ENCODE measurements around the gene TMEM233.

Gene TMEM233

DNA sequence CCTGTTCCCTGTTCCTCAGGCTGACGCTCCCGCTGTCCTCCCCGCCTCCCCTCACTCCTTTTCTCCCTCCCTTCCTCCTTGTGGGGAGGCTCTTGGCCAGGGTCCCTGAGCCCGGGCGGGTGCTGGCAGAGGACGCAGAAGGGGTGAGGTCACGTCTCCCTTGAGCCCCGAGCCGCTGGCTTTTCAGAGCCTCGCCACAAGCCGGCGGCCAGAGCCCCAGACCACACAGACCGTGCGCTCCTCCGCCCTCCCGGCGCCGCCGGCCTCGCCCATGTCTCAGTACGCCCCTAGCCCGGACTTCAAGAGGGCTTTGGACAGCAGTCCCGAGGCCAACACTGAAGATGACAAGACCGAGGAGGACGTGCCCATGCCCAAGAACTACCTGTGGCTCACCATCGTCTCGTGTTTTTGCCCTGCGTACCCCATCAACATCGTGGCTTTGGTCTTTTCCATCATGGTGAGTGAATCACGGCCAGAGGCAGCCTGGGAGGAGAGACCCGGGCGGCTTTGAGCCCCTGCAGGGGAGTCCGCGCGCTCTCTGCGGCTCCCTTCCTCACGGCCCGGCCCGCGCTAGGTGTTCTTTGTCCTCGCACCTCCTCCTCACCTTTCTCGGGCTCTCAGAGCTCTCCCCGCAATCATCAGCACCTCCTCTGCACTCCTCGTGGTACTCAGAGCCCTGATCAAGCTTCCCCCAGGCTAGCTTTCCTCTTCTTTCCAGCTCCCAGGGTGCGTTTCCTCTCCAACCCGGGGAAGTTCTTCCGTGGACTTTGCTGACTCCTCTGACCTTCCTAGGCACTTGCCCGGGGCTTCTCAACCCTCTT lies at the start of gene TMEM233:
TSS of gene TMEM233 (plus strand) at position 197 of the 821 bp plus-strand sequence. CDS start at position 272, 75 bp downstream.
- DNase-seq (ENCODE audit: low spot score) = no peak

DNA sequence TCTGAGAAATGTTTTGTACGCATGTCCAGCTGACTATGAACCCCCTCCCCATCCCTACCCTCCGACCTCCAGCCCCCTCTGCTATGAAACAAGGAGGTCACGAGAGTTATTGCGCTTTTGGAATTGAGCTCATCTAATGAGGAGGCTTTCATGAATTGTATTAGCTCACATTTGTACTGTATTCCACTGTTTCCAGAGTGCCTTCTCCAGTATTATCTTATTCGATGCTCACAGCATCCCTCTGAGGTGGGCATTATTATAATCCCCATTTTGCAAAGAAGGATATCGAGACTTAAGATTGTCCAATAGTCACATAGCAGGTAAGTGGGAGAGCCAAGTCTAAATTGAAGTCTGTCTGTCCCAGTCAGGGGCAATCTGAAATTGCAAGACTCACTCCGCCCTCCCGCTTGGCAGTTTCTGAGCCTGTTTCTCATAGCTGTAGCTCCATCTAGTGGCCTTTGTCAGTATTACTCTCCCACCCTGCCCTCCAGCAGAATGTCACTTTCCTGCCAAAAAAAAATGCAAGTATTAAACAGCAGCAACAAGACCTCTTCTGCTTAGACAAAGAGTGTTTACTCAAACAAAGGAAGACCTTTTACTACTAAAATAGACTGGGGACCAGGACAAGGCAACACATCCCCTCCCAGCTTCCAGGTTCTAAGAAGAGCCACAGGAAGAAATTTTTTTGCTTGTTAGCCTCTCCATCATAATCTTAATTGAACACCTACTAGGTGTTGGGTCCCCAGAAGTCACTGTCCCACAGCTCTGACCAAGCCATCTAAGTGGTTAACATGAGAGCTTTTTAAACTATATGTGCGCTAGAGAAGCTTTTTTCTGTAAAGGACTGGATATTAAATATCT lies 48.6 kb upstream of the TMEM233 start:
- peak; percentile 70 for DNase-seq (ENCODE audit: low spot score)

DNA sequence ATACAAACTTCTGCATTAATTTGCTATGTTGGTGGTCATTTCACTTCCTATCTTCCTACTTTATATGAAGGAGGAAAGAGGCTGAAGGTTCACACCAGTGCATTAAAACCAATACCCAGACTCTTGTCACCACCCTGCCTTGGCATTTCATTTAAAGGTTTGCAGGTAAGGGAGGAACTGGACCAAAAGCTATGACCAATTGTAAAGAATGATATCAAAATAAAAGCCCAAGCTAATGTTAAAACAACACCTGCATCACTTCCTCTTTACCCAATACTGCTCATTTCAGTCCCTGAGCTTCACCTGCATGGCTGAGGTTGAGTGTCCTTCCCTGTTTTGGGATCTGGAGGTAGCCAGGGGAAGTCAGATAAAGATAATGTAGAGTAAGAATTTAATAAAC lies 47.2 kb upstream of the TMEM233 start:
- no peak for DNase-seq (ENCODE audit: low spot score)

DNA sequence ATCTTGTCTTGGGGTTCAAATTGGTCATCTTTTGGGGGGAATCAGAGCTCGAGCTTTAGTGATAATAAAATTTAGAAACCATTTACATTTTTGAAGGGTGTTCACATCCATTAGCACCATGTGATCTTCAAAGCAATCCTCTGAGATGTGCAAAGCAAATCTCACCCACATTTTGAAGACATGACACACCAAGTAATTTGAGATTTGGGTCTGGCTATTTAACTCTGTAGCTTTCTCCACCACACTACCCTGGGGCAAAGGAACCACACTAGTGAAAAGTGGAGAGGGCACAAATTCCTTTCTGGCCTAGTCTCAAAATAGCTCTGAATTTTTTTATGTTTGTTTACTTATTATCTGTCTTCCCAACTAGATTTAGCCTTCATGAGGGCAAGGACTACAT lies 46.6 kb upstream of the TMEM233 start:
- no peak for DNase-seq (ENCODE audit: low spot score)

DNA sequence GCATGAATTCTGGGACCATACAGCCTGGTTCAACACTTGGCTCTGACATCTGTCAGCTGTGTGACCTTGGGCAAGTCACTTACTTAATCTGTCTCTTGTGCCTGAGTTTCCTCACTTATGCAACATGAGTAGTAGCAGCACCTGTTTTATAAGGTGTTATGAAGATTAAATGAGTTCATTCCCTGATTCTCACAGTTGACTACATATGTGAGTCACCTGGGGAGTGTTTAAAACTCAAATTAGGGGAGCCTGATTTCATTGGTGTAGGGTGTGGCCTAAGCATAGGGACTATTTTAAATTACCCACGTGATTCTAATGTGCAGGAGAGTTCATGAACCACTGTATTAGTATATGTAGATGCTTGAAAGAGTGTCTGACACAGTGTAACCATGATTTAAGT lies 36.7 kb upstream of the TMEM233 start:
- DNase-seq (ENCODE audit: low spot score) = no peak

DNA sequence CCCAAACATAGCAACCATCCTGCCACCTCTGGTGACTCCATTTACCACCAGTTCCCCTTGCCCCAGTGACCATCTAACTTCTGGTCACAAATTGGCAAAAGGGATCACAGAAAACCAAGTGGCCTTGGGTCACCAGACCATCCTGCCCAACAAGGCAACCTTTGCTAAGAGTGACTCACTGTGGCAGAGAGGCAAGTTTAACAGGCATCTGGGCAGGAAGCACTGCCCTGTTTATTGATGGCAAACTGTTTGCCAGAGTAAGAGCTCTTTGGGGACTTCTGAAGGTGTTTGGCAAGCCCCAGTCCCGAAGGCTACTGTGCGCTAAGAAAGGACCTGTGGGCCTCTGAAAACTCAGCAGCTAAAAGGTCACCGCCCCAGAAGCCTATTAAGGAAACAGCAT lies 28.2 kb upstream of the TMEM233 start:
- no peak for DNase-seq (ENCODE audit: low spot score)

DNA sequence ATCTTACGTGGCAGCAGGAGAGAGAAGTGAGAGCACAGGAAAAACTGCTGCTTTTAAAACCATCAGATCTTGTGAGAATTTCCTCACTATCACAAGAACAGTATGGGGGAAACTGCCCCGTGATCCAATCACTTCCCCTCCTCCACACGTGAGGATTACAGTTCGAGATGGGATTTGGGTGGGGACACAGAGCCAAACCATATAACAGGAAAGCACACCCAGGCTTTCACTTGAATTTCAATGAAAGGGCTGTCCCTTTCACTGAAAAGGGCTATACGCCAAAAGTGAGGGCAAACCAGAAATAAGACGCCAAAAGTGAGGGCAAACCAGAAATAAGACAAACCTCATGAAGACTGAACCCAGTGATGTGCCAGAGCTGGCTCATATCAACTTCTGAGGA lies 22.8 kb upstream of the TMEM233 start:
- DNase-seq (ENCODE audit: low spot score) = no peak

DNA sequence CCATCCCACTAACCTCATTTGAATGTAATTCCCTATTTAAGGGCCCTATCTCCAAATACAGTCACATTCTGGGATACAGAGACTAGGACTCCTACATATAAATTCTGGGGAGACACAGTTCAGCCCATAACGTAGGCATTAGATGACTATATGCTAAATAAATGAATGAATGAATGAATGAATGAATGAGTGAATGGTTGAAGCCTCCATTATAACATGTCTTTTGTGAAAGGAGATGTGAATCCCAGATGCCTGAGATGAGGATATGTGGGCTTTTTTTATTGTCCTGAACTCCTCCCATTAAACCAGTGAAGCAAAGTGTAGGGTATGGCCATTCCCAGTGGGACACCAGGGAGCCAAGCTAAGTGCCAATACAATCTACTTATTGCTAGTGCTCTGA lies 20.5 kb upstream of the TMEM233 start:
- no peak for DNase-seq (ENCODE audit: low spot score)

DNA sequence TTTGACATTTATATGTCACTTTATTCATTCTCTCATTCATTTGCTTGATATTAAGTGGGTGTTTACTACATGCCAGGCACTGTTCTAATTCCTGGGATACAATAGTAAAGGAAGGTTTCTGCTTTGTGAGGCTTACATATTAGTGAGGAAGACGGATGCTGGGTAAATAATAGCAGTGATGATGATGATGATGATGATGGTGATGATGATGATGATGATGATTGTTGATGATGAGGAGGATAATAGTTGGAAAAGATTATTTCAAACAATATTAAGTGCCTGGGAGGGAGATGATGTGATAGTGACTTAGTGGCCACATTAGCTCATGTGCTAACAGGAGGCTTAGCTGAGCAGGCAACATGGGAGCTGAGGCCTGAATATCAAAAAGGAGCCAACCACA lies 19.3 kb upstream of the TMEM233 start:
- DNase-seq (ENCODE audit: low spot score) = no peak

DNA sequence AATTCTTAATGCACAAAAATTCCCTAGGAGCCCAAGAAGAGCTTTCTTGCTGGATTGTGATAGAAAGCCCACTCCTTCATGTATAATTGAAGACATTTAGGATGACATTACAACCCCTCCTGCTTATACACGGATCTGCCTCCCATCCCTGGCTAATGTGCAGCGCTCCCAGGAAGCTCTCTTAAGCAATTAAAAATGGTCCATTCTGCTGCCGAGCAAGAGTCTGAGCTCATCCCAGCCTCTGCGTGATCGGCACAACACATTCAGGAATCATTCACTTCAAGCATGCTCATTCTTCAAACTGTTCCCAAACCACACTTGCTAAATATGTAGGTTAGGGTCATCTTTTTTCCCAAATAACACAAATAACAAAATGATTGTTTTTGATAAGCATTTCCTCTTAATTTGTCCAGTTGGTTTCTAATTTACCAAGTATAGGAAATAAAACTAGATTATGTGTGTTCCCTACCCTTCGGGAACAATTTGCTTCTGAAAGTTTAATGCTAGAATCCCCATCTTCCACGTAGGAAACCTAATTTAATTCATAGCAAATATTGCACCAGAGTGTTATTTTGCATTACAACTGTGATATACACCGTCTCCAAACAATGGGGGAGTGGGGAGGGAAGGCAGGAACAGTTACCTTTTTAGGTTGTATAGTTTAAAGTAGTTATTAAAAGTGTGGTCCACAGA lies 17.3 kb upstream of the TMEM233 start:
- DNase-seq (ENCODE audit: low spot score) = no peak

DNA sequence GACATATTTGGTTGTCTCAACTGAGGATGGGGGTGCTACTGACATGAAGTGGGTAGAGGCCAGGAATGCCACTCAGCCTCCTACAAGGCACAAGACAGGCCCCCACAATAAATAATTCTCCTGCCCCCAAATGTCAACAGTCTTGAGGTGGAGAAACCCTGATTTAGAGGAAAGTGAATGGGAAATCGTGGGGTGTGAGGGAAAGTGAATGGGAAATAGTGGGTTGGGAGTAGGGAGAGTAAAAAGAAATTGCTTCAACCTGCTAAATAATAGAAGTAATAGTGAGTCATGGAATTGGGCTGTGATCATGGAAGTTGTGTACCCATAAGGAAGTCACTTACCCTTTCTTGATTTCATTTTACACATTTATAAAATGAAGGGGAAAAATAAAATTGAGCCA lies 16.7 kb upstream of the TMEM233 start:
- no peak for DNase-seq (ENCODE audit: low spot score)

DNA sequence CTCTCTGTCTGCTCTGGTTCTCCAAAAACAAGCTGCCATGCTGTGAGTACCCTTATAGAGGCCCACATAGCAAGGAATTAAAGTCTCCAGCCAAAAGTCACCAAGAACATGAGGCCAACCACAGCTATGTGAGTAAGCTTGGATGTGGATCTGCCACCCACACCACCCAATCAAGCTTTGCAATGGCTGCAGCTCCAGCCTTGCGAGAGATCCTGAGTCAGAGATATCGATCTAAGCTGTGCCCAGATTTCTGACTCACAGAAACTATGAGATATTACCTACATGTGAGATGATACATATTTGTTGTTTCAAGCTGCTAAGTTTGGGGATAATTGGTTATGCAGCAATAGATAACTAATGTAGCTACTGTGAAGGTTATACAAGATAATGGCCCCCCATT lies 15.5 kb upstream of the TMEM233 start:
- DNase-seq (ENCODE audit: low spot score) = no peak

DNA sequence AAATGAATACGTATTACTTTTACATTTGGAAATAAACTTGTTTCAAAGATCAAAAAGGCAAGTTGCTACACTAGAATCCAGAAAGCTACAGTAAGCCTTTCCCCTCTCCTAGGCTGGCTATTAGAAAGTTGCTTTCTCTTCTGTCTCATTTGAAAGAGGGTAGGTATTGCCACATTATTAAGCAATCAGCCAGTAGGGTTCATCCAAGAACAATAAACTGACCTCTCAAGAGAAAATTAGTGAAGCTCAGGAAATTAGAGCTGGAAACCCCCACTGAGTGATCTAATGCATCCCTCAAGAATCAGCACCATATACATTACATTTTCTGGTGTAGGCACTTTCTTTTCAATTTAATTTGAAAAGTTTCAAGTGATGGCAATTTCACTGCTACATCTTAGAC lies 4.5 kb upstream of the TMEM233 start:
- no peak for DNase-seq (ENCODE audit: low spot score)

DNA sequence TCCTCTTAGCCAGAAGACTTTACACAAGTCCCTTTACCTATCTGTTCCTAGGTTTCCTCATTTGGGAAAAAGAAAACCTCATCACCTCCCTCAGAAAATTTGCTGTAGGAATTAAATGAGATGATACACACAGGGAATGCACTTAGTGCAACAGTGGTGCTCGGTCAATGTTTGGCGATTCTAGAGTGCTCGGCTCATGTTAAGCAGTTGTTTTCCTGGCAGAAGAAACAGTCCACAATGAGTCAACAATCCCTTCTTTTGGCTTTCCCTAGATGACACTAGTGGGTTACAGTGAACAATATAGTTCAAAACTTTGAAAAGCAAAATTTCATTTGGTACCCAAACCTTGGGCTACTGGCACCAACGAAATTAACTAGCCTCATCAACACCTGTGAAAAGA lies 3.9 kb upstream of the TMEM233 start:
- DNase-seq (ENCODE audit: low spot score) = no peak

DNA sequence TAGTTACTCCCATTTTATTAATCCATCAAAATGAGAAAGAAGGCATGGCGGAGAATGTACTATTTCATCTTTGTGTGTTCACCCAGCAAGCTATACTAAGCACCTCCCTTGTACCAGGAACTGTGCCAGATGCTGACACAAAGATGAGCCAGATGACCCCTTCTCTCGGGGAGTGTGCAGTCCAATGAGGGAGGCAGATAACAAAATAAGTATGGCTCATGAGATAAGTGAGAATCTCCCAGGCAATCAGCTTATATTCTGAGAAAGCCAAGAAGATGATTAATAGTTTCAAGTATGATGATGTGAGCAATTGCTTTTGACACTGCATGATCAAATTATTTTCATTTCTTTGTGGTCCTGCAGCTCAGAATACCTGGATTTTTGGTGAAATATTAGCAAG lies 1.3 kb upstream of the TMEM233 start:
- peak; percentile 35 for DNase-seq (ENCODE audit: low spot score)

DNA sequence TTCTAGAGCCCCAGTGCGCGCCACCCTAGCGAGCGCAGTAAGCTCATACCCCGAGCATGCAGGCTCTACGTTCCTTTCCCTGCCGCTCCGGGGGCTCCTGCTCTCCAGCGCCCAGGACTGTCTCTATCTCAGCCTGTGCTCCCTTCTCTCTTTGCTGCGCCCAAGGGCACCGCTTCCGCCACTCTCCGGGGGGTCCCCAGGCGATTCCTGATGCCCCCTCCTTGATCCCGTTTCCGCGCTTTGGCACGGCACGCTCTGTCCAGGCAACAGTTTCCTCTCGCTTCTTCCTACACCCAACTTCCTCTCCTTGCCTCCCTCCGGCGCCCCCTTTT lies 791 bp downstream of the TMEM233 start:
- DNase-seq (ENCODE audit: low spot score) = no peak

DNA sequence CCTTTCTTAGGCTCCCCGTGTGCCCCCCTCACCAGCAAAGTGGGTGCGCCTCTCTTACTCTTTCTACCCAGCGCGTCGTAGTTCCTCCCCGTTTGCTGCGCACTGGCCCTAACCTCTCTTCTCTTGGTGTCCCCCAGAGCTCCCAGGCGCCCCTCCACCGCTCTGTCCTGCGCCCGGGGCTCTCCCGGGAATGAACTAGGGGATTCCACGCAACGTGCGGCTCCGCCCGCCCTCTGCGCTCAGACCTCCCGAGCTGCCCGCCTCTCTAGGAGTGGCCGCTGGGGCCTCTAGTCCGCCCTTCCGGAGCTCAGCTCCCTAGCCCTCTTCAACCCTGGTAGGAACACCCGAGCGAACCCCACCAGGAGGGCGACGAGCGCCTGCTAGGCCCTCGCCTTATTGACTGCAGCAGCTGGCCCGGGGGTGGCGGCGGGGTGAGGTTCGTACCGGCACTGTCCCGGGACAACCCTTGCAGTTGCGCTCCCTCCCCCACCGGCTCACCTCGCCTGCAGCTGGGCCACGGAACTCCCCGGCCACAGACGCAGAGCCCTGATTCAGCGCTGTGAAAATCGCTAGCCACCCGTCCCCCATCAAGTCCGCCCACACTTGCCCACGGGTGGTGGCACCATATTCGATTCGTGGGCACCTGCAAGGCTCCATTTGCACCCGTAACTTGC lies 1.3 kb downstream of the TMEM233 start:
- DNase-seq (ENCODE audit: low spot score) = no peak

DNA sequence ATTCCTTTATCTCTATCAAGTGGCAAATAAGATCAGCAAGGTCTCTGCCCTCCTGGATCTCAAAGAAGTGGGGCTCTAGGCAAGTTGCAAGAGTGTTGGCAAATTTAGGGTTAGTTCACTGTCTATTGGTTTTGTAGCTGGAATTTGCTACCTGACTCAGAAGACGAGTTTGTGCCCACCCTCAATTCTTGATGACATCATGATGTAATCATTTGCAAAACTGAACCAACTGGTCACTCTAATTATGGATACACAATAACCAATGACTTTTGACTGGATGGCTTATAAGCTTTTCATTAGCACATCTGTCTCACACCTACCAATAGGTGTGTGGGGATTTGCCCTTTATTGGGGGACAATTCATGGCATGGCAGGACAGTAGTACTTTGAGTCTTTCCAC lies 4.6 kb downstream of the TMEM233 start:
- no peak for DNase-seq (ENCODE audit: low spot score)

DNA sequence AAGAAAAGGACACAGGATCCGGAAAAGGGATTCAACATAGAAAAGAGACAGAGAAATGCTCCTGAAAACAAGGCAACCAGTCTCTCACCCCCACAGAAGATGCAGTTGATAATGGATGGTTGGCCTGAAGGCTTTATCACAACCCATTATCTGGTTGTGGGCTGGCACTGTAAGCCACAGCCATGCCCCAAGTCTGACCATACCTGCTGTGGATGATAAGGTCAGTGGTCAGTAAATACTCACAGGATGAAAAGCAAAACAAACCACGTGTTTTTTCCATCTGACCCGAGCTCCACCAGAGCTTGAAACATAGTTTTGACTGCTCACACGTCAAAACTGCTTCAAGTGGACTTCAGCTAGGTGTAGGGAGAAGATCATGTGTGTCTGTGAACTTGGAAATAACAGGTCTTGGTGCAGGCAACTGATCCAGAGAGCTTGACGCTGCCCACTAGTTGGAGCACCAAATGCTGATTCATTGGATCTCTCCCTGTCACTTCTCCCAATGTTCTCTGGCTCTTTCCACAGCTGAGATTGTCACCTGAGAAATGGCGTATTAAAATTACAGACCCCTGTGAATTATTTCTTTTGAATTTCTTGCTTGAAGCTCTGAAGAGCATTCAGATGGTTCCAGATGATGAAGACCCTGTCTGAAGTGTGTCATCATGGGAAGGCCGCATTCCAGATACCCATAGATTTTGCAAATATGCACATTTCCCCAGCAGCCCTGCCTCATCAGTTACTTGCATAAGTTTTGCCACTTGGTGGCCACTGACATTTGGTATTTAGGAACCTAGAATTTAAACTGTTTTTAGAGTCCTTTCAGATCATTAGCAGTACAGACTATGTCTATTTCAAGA lies 8.5 kb downstream of the TMEM233 start:
- no peak for DNase-seq (ENCODE audit: low spot score)

DNA sequence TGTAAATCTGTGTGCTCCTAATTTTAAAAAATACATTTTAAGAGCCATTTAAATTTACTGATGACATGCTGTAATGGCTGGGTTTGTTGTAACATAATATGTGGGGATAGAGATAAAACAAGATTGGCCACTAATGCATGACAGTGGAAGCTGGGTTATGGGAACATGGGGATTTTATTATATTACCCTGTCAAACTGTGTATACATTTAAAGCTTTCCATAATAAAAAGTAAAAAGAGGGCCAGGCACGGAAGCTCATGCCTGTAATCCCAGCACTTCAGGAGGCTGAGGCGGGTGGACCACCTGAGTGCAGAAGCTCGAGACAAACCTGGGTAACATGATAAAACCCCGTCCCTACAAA lies 9.1 kb downstream of the TMEM233 start:
- DNase-seq (ENCODE audit: low spot score) = no peak

DNA sequence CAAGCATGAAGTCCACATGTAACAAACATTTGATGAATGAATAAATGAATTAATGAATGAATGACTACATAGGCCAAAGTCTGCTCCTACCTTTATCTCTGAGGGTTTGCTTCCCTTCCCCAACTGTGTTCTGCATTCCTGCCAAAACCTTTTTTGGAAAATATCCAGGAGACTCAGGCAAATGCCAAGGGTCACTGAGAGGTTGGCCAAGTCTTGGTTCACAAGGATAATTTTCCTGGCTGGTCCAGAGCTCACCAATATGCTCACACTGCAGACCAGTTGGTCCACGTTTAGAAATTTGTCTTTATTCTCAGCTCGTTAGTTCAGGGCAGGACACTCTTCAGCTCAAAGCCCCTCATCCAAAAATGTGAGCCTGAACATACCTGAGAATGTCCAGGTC lies 10.2 kb downstream of the TMEM233 start:
- DNase-seq (ENCODE audit: low spot score) = no peak

Measured in RKO (cell line).